HG02610 (cell line): ENCODE measurements around the gene CDYL2.
"Not testable (repeated sequence)": the region's sequence is repeated elsewhere in the genome, so short reads cannot be mapped to it uniquely, and the experiment has no call there.

ENCODE experiments used
- ATAC-seq: cut with Tn5 transposase; IDR thresholded peaks from one replicate; pipeline ENCODE4 v1.9.1; 2021; ENCODE audit warnings: mild to moderate bottlenecking, moderate library complexity; ENCODE audit not compliant: unreplicated experiment

CDYL2 gene

GRCh38 chr16:80804526-80805383, at the start of gene CDYL2:
Gene CDYL2 (minus strand): TSS chr16:80804598. CDS start chr16:80804173, 425 bp downstream.
- ATAC-seq = peak; percentile 75

GRCh38 chr16:80852261-80852872, 48.0 kb upstream of the CDYL2 start:
- ATAC-seq = no peak

DNA sequence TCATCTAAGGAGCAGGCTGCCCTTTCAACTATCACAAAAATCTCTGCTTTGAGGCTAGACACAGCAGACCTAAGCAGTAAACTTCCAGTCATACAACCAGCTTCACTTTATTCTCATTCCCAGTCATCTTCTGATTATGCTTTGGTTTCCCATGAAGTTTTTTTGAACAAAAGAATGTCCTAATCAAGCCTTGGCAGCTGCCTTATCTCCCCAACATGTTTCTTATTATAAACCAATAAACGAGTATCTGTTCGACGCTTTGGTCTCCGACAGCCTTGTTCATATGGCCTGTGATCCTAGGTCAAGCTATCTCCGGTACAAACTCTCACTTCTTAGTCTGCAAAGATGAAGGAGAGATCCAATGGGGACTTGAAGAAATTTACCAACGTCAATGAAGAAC, 47.4 kb upstream of the CDYL2 start:
- ATAC-seq = no peak

DNA sequence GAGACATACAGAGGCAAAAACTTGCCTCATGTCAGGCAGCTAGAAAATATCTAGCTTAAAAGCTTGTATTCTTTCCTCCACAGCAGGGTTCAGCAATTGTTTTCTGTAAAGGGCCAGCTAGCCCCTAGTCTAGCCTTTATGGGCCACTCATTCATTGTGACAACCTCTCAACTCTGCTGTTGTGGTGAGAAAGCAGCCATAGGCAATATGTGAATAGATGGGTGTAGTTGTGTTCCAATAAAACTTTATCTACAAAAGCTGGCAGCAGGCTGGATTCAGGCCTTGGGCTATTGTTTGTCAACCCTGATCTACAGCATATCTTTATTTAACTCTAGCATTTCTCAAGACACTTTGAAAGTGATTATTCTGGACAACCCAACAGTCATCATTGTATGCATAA, 46.4 kb upstream of the CDYL2 start:
- no peak for ATAC-seq

DNA sequence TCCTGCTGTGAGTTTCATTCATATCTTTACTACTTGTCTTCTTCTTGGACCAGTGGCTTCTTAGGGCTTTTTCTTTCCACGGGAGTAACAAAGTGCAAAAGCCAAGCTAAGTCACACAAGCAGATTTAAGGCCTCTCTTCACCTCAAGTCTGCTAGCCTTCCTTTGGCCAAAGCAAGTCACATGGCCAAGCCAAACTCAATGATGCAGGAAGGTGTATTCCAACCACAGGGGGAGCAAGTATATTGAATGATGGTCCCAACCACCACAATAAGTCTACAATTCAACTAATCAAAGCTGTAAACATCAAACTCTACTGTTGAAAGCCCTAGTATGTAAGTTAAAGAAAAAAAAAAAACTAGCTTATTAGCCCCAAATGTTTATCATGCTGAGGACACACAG, 44.5 kb upstream of the CDYL2 start:
- ATAC-seq = no peak

DNA sequence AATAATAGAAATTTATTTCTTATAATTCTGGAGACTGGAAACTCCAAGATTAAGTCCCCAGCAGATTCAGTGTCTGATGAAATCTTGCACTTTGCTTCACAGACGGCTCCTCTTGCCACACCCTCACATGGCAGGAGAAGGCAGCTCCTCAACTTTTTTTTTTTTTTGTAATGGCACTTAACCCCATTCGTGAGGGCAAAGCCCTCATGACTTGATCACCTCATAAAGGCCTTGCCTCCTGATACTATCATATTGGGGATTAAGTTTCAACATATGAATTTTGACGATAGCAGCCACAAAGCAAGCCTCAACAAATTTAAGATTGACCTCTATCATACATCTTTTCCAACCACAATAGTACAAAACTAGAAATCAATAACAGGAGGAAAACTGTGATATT, 42.3 kb upstream of the CDYL2 start:
- ATAC-seq = no peak

DNA sequence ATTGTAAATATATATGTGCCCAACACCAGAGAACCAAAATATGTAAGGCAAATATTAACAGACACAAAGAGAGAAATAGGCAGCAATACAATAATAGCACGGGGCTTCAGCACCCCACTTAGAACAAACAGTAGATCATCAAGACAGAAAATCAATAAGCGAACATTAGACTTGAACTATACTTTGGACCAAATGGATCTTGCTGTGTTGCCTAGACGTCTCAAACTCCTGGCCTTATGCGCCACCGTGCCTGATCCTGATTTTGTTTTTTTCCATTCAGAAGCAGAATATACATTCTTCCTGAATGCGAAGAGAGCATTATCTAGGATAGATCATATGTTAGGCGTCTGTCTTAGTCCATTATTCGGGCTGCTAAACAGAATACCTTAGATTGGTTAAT, 41.9 kb upstream of the CDYL2 start:
- no peak for ATAC-seq

- no peak for ATAC-seq
Measured at GRCh38 chr16:80844395-80844794, 40.0 kb upstream of the CDYL2 start.

DNA sequence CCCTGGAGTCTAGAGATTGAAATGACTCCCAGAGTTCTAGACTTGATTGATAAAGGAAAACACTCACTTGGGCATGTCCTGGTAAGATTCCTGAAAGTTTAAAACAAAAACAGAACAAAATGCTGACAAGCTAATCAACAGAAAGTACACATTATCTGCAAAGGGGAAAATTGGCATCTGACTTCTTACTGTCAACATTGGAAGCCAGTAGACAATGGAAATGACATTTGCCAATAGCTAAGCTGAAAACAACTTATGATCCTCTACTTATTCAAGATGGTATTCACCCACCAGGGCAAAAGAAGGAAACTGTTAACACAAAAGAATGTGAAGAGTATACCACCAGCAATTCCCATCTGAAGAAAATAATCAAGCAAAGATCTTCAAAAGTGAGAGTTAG, 36.8 kb upstream of the CDYL2 start:
- ATAC-seq = no peak

DNA sequence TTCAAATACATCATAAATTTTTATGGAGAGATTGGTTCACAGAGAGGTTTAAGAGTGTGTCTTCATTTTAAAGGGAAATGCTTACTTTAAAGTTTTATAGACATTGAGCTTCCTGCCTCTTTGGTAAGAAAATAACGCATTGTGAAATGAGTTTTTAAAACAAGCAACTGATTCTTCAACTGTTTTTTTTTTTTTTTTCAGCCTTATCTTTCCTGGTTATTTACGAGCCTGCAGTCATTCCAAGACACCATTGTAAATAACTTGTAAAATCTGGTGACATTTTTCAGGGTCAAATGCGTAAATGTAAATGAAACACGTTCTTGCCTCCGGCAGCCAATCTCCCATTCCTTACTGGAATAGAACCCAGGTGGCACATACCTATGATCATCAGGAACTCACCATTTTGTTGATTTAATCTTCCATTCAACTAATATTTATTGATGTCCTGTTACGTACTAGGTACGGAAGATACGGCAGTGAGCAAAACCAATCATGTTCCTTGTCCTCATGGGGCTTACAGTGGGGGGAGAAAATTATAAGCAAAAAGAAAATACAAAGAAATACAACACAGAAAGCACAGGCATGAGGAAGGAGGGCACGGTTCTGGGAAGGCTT, 33.2 kb upstream of the CDYL2 start:
- ATAC-seq = no peak

DNA sequence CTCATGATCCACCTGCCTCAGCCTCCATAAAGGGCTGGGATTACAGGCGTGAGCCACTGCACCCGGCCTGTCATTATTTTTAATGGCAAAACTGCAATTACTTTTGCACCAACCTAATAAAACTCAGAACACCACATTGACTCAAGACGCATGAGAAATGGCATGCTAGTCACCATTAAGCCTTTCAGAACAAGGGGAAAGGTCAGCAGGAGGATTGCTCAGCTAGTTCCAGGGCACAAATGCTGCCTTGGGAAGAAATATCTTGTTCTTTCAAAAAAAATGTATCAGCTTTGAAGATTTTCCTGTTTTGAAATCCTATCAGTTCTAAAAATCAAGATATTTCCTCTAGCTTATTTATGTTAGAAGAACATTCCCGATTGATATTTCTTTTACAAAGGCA, 32.4 kb upstream of the CDYL2 start:
- no peak for ATAC-seq

- ATAC-seq = no peak
Measured at GRCh38 chr16:80836202-80836601, 31.8 kb upstream of the CDYL2 start.

DNA sequence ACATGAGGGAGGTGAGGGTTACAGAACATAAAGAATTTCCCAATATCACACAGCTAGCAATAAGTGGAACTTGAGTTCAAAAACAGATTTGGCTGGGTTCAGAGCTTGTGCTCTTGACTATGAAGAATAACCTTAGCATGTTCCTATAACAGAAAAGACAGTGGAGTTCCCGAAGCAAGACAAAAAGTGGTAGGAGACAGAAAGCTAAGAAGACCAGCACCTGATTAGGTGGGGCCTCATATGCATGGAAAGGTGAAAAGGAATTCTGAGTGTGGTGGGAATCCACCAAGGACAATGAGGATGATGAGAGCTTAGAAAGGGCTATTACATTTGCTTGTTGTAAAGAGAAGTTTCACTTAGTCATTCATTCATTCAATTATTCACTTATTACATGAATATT, 26.6 kb upstream of the CDYL2 start:
- ATAC-seq = no peak

GRCh38 chr16:80828495-80828894, 24.1 kb upstream of the CDYL2 start:
- no peak for ATAC-seq

- ATAC-seq = no peak
Measured at GRCh38 chr16:80827007-80827406, 22.6 kb upstream of the CDYL2 start.

DNA sequence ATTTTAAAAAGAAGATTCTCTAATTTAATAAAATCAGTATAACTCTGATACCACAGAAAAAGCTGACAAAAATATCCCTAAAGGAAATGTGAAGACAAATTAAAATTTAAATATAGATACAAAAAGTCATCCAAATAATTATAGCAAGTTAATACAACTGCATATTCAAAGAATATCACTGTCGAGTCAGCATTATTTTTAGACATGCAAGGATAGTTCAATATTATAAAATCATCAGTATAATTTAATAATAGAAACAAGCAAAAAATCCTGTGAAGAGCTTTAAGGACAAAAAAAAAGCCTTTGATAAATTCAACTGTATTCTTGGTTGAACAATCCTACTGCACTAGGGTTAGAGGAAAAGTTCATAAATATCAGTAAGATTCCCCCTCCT, 21.0 kb upstream of the CDYL2 start:
- no peak for ATAC-seq

GRCh38 chr16:80824623-80825364, 20.4 kb upstream of the CDYL2 start:
- no peak for ATAC-seq

DNA sequence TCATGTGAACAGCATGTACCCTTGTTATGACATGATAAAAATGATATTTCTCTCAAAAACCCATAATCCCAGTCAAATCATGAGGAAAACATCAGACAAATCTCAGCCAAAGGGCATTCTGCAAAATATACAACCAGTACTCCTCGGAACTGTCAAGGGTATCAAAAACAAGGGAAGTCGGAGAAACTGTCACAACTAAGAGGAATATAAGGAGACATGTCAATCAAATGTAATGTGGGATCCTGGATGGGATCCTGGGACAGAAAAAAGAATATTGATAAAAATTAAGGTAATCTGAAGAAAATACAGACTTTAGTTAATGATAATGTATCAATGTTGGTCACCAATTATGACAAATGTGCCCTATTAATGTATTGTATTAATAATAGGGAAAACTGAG, 15.6 kb upstream of the CDYL2 start:
- no peak for ATAC-seq

DNA sequence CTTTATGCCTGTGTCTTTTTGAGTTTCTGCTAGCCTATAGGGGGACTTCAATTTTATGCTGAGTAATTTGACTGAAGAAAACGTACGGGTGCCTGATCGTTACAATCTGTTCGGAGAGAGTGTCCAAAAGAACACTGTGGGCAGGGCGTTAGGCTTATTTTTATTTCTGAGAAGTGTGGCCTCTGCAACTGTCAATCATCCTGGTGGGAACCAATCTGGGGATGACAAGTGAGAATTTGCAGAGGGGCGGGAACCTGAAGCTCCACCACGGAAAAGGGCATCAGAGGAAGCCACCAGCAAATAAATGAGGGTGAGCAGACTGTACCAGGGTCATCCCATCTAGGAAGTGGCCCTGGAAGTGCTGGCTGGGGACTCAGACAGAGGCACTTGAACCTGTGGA, 12.0 kb upstream of the CDYL2 start:
- no peak for ATAC-seq

- ATAC-seq = not testable (repeated sequence)
Measured at GRCh38 chr16:80815278-80815677, 10.9 kb upstream of the CDYL2 start.

GRCh38 chr16:80812593-80812992, 8.2 kb upstream of the CDYL2 start:
- ATAC-seq = no peak
